Activated effector memory CD4-positive, alpha-beta T cell treated with anti-CD3 and anti-CD28 coated beads, Interleukin-2, amount 50 U/mL, for 16 hours (primary cell): ENCODE data around the gene SOCS7.

Experiments used
- DNase-seq: peaks from one replicate; pipeline ENCODE4 v3.0.0-alpha.2; 2020

The SOCS7 gene

GRCh38 chr17:38442548-38442947, 90.9 kb downstream of the SOCS7 start:
- DNase-seq = no peak

DNA sequence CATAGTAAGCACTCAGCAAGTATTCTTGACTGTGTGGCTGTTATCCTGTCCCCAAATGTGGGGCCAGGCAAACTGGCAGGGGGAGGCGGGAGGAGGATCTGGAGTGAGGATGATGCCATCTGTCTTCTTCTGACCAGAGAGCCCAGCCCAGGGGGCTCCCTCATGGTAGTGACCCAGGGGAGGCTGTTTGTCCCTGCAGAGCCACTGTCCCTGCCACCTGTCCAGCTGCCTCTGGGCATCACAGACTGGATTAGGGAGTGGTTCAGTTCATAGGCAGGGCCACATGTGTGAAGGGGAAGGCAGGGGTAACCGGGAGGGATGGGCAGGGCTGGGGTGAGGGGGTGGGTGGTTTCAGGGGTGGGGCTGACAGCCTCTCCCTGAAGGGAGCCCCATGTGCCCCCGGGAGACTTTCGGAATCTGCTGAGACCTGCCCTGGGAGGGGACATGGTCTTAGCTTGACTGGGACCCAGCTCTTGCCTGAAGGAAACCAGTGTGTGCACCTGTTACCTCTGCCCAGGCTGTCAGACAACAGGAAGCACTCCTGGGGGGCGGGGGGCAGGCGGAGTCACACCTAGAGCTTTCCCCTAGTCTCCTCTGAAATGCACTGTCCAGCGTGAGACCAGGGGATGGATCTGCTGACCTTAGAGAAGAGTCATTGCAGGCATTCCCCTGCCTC, 91.8 kb downstream of the SOCS7 start:
- DNase-seq = no peak

DNA sequence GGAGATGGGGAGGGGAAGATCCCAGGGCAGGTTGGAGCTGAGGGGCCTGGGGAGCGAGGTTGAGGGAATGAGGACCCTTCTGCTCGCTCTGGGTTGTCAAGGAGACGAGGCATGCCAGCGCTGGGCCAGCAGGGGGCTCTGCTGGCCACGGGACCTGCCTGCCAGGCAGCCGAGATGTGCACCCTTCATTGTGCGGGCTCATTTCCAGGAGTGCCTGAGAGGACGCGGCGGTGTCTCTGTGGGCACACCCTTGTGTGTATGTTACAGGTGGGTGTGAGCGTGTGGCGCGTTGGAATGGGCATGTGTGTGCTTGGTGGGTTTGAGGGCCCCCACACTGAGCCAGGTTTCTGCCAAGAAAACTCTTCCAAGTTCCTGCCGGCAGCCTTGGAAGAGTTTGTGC, 92.5 kb downstream of the SOCS7 start:
- DNase-seq = peak; percentile 82

- no peak for DNase-seq
Measured at GRCh38 chr17:38447502-38448085, 96.0 kb downstream of the SOCS7 start.

GRCh38 chr17:38448208-38448771, 96.6 kb downstream of the SOCS7 start:
- no peak for DNase-seq

DNA sequence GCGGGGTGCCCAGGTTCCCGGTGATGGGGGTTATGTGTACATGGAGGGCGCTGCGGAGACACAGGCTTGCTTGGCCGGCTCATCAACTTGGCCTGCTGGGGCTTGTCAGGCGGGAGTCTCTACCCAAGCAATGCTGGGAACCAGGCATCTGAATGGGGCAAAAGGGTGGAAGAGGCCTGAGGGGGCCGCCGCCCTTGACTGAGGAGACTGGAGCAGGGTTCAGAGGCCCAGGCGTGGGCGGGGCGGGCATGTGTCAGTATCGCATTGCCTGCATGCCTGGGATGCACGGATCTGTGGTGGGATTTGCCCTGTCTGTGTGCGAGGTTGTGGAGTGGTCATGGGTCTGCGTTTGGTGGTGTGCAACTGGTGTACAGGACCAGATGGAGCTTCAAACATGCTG, 97.7 kb downstream of the SOCS7 start:
- DNase-seq = no peak

DNA sequence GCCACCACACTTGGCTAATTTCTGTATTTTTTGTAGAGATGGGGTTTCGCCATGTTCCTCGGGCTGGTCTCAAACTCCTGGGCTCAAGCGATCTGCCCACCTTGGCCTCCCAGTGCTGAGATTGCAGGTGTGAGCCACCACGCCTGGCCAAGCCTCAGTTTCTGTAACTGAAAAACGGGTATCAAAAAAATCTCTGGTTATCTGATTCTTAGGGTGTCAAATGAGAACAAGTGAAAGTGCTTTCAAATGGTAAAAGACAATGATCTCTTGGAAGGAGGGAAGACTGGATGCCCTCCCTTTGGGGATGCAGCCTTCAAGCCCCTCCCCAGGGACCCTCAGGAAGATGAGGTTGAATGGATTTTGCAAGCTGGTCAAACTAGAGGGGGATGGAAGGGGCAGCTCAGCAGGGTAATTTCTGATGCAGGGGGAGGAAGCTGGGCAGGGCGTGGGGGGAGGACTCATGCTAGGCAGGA, 98.9 kb downstream of the SOCS7 start:
- no peak for DNase-seq

DNA sequence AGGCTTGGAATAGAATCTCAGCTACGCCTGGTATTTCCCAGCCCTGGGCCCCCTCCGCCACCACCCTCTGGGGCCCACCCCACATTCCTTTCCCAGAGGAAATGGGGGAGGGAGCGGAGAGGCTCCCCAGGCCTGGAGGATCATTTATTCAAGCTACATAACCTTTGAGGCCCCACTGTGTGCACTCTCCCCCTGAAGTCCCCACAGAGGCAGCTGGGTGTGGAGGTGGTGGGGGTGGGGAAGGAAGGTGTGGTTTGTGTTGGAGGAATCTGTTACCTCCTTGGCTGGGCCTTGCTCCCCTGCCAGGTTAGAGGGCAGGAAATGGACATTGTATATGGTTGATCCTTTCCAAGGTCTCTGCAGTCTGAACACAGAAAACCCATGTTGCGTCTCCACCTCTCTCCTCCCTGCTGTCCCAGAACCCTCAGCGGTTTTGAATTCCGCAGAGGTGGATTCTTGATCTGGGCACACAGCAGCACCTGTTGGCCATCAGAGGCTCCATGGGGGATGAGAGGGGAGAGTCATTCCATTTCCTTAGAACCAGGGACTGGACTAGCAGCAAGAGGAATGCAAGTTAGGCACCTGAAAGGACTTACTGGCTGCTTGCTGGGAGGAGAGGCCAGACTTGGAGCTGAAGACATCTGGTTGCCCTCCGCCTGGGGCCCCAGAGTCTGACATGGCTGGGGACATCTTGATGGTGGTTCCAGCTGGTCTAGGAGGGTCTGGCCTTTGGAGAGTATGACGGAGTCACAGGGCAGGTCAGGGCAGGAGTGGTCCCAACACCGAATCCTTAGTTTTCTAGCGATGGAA, 99.6 kb downstream of the SOCS7 start:
- no peak for DNase-seq

GRCh38 chr17:38451840-38452529, 100.3 kb downstream of the SOCS7 start:
- no peak for DNase-seq

DNA sequence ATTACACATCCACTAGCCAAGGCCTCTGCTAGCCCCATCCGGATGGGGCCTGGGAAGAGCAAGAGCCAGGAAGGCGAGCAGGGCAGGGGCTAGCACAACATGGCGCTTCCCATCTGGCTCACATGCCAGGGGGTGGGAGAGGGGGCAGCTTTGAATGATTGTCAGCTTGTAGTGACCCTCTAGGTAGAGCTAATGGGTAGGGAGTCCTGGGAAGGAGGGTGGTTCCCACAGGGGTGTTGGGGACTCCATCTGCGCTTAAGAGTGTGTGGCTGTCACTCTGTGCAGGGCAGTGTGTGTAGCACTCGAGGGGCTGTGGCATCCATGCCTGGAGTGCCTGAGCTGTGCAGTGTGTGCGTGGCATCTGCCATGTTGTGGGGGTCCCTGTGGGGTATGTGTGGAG, 101.1 kb downstream of the SOCS7 start:
- no peak for DNase-seq

DNA sequence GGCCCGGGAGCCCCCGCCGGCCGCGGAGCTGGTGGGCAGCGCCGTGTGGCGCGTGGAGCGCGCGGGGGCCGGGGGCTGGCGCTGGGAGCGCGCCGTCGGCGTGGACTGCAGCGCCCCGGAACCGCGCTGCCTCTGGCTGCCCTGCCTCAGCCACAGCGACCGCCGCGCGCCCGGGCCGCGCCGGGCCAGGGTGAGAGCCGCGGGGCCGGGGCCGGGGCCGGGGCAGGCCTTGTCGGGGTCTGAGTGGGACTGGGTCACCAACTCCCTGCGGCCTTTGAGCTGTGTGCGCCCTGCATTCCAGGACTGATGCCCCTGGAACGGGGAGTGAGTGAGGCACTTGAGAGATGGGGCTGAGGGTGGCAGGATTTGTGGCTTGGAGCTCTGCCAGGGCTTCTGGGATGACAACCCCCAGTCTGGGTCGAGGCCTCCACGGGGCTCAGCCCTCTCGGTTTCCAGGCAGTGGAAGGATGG, 102.3 kb downstream of the SOCS7 start:
- no peak for DNase-seq

DNA sequence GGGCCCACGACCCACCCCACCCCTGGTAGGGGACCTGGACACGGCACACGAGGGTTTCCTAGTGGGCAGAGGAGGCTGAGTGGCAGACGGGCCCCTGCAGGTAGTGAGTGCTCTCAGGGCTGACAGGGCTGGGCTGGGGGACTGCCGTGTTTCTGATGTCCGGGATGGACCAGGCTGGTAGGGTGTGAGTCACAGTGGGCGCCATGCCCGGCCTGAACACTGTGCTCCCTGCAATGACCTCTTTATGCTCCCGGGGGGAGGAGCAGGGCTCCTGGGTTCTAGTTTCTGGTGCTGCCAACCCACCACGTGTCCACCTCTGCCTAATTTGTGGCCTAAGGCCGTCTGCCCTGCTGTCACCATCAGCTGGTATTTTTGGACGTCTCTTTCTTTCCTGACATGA, 102.9 kb downstream of the SOCS7 start:
- DNase-seq = no peak
